HG02840 (cell line): ENCODE results near the gene ZNF493.

Experiments
- ATAC-seq: cut with Tn5 transposase; IDR thresholded peaks from one replicate; pipeline ENCODE4 v1.9.1; 2021; ENCODE audit warnings: mild to moderate bottlenecking, moderate library complexity, moderate number of reproducible peaks; ENCODE audit not compliant: unreplicated experiment, low FRiP score

The ZNF493 gene

DNA sequence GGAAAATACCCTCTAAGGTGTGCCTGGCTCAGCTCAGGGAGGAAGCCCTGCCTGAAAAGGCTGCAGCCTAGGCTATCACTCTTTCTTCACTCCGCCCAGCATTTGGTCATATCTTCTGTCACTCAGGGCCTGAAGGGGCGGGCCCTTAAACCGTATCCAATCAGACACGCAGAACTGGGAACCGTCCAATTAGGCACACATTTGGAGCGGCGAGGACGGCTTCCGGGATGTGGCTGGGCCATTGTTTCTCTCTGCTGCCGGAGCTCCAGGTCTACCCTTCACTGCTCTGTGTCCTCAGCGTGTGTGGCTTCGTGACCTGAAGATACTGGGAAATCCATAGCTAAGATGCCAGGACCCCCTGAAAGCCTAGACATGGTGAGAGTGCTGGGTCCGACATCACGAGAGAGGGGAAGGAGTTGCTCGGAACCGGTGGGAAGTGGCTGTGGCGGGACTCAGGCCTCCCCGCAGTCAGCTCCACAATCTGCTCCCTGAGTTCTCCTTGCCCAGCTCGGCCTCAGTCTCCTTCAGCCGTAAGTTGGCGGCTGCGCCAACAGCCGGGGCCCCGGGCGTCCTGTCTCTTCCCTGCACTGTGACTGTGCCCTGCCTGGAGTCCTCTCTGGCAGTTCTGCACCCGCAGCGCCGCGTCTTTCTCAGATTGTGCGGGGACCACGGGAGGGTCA, at the start of gene ZNF493:
TSS of gene ZNF493 (plus strand) at position 241 of the 680 bp plus-strand sequence. CDS start at position 346, 105 bp downstream.
- peak; percentile 100 for ATAC-seq

DNA sequence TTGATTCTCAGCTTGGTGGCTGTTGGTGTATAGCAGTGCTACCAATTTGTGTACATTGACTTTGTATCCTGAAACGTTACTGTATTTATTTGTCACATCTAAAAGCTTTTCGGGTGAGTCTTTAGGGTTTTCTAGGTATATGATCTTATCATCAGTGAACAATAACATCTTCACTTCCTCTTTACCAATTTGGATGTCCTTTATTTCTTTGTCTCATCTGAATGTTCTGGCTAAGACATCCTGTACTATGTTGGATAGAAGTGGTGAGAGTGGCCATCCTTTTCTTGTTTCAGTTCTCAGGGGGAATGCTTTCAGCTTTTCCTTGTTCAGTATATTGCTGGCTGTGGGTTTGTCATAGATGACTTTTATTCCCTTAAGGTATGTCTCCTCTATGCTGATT, 44.1 kb upstream of the ZNF493 start:
- ATAC-seq, result no peak

DNA sequence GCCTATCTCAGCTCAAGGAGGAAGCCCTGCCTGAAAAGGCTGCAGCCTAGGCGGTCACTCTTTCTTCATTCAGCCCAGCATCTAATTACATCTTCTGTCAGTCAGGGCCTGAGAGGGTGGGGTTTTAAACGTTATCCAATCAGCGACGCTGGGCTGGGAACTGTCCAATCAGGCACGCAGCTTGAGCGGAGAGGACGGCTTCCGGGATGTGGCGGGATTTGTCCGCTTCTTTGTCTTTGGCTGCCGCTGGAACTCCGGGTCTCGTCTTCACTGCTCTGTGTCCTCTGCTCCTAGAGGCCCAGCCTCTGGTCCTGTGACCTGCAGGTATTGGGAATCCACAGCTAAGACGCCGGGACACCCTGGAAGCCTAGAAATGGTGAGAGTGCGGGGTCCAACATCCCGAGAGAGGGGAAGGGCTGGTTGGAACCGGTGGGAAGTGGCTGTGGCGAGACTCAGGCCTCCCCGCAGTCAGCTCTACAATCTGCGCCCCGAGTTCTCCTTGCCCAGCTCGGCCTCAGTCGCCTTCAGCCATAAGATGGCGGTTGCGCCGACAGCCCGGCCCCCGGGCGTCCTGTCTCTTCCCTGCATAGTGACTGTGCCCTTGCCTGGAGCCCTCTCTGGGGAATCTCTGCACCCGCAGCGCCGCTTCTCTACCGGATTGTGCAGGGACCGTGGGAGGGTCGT, 38.0 kb upstream of the ZNF493 start, which contains the start of gene ZNF738:
TSS of gene ZNF738 (plus strand) at position 233 of the 684 bp plus-strand sequence. CDS start at position 374, 141 bp downstream.
- peak; percentile 90 for ATAC-seq

- ATAC-seq, result no peak
Observed at GRCh38 chr19:21362291-21362690, 34.6 kb upstream of the ZNF493 start.

GRCh38 chr19:21383980-21384582, 12.9 kb upstream of the ZNF493 start:
- no peak for ATAC-seq

- no peak for ATAC-seq
Observed at GRCh38 chr19:21396121-21396520, 812 bp upstream of the ZNF493 start.

GRCh38 chr19:21398851-21399250, 1.9 kb downstream of the ZNF493 start:
- ATAC-seq, result no peak

DNA sequence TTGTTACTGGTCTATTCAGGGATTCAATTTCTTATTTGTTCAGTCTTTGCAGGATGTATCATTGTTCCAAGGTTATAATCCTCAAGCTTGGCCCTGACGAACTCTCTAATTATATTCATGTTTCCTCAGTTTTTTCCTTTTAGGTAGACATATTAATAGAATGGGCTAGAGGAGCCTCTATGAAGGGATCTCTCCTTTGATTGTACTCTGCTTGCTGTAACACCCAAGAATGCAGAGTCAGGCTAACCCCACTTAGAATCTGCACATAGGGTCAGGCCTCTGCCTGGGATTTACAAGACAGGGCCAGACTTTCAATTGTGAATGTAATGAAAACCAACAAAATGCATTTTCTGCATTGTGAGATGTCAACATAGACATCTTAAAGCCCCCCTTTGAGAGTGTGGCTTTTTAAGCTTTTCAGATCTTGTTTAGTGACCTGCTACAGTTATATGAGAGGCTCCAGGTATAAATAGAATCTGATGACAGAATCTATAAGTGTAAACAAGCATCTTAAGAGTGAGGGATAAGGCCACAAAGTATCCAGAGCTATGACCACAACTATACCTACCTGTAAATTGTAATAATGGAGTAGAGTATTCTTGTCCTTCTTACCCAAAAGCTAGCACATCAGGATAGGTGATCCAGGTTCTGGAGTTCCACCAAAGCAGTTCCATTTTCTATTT, 5.5 kb downstream of the ZNF493 start:
- ATAC-seq, result no peak

GRCh38 chr19:21410166-21410565, 13.2 kb downstream of the ZNF493 start:
- no peak for ATAC-seq

- no peak for ATAC-seq
Observed at GRCh38 chr19:21422244-21422643, 25.3 kb downstream of the ZNF493 start.

DNA sequence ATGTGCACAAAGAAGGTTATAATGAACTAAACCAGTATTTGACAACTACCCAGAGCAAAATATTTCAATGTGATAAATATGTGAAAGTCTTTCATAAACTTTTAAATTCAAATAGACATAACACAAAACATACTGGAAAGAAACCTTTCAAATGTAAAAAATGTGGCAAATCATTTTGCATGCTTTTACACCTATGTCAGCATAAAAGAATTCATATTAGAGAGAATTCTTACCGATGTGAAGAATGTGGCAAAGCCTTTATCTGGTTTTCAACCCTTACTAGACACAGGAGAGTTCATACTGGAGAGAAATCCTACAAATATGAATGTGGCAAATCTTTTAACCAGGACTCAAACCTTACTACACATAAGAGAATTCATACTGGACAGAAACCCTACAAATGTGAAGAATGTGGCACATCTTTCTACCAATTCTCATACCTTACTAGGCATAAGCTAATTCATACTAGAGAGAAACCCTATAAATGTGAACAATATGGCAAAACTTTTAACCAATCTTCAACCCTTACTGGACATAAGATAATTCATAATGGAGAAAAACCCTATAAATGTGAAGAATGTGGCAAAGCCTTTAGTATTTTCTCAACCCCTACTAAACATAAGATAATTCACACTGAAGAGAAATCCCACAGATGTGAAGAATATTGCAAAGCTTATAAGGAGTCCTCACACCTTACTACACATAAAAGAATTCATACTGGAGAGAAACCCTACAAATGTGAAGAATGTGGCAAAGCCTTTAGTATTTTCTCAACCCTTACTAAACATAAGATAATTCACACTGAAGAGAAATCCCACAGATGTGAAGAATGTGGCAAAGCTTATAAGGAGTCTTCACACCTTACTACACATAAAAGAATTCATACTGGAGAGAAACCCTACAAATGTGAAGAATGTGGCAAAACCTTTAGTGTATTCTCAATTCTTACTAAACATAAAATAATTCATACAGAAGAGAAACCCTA, 26.4 kb downstream of the ZNF493 start:
- no peak for ATAC-seq

GRCh38 chr19:21430675-21431074, 33.7 kb downstream of the ZNF493 start:
- ATAC-seq, result no peak

DNA sequence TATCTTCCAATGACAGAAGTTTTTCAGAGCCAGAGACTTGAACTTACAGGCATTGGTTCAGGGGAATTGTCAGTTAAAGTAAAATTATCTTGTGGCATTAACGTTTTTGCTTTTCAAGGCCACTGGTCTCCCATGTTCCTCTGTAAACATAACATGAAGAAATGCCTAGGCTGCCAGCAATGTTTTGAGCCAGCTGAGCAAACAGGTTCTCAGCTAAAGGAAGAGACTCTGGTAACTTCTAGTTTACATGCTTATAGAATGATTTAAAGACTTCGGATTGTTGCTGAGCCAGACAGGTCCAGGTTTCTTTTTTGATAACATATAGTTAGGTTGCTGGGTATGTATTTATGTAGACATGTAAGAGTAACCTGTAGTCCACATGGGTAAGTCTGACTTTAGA, 35.7 kb downstream of the ZNF493 start:
- ATAC-seq, result no peak

- no peak for ATAC-seq
Observed at GRCh38 chr19:21434516-21434915, 37.6 kb downstream of the ZNF493 start.

DNA sequence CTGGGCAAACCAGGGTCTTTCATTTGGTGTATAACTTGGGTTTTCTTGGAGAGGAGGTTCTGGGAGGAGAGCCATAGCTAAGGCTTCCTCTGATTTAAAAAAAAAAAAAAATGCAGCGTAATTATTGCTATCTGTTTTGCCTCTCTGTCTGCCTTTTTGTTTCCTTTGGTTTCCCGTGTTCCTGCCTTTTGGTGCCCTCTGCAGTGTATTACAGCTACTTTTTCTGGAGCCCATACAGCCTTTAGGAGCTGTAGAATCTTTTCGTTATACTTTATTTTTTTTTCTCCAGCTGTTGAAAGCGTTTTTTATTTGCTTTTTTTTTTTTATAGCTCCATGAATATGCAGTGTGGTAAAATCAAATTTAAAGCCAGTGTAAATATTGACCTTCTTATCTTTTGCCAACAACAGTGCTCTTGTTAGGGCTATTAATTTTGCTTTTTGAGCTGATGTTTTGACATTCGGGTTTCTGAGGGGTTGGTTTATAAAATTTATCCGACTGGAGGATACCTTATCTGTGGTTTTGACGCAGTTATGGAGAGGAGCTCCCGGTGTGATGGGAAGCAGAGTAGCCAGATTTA, 38.1 kb downstream of the ZNF493 start:
- ATAC-seq, result no peak

DNA sequence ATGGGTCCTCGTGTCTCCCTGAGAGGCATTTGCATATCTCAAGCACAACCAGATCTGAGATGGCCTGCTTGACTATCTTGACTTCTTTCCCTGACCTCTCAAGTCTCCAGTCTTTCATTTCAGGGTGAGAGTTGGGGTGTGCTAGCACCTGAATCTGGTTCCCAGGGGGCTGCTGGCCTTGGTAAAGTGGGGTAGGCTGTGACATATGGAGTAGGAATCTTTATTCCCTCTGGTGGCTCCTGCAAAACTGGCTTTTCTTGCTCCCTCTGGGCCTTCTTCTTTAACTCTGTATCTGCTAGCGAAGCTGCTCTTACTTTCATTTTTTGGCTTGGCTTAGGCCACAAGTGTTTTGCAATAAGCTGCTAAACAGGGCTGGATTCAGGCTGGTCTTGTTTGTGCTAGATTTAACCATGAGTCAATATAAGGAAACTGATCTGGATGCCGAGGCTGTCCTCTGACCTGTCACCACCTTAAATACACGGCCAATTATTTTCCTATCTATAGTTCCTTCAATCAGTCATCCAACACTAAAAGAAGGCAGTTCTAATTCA, 42.3 kb downstream of the ZNF493 start:
- ATAC-seq, result no peak

DNA sequence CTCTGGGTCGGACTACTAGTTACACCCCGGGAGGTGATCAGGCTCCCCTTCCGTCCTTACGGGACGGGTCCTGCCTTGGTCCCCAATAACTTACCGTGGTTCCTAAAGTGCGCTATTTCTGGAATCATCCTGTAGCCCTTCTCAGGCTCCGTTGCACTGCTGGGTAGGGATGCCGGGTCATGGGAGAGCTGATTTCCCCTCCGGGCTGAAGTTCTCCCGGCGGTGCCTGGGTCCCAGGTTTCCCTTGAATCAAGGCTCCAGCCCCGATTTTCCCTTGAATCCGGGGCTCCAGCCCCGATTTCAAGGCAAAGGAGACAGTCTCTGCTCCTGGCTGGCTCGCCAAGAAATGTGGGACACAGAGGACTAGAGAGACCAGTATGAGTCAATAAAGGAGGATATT, 43.4 kb downstream of the ZNF493 start:
- no peak for ATAC-seq

GRCh38 chr19:21451187-21451586, 54.3 kb downstream of the ZNF493 start:
- ATAC-seq, result no peak

DNA sequence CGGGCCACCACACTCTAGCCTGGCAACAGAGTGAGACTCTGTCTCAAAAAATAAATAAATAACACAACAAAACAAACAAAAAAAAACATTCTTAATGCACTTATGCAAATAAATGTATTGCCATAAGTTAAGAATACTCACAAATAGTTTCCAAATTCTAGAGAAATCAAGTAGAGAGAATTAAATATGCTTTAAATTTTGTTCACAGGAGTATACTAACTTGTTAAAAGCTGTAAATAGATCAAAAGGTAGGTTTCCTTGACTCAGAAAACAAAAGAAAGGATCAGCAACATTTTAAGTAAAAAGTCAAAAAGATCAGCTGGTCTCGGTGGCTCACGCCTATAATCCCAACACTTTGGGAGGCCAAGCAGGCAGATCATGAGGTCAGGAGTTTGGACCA, 58.0 kb downstream of the ZNF493 start:
- ATAC-seq, result no peak
